HG03135 (cell line): ENCODE measurements around the gene BABAM2.
"Not testable (repeated sequence)": the region's sequence is repeated elsewhere in the genome, so short reads cannot be mapped to it uniquely, and the experiment has no call there.

ENCODE experiments used
- ATAC-seq: cut with Tn5 transposase; IDR thresholded peaks from one replicate; pipeline ENCODE4 v1.9.1; 2021; ENCODE audit warnings: mild to moderate bottlenecking, moderate library complexity; ENCODE audit not compliant: unreplicated experiment

The BABAM2 gene

DNA sequence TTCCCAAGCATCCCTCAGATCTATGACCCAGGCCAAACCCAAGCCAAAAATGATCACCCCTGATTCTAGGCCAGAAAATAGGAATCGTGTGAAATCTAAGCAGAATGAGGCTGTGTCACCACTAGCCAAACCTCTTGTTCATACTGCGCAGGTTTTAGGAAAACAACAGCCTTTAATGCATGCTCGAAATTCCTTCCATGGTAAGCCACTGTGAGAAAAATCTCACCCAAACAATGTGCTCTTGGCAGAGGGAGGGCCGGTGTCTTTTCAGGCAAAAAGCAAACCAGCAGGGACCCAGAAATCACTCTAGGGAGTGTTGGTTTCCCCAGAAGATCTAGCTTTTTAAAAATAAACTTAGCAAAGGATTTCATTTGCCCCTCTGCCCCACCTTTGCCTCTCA is 430.9 kb downstream of the BABAM2 start:
- no peak for ATAC-seq

DNA sequence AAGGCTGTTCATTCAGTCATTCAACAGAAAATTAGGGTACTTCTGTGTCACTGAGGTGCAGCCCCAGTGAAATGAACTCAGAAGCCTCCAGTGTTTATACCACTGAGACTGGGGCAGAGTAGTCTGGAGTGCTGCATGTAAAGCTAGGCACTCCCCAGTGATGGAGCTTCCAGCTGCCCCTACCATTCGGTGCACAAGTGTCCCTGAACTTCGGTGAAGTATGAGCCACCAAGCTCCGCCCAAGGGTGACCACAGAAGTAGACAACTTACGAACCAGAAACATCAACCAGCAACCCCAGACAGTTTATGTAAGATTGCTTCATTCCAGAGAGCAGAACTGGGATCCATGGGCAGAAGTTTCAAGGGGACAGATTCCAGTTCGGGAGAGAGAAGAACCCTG is 431.5 kb downstream of the BABAM2 start:
- ATAC-seq, result no peak

GRCh38 chr2:28322456-28322855 is 431.9 kb downstream of the BABAM2 start:
- no peak for ATAC-seq

DNA sequence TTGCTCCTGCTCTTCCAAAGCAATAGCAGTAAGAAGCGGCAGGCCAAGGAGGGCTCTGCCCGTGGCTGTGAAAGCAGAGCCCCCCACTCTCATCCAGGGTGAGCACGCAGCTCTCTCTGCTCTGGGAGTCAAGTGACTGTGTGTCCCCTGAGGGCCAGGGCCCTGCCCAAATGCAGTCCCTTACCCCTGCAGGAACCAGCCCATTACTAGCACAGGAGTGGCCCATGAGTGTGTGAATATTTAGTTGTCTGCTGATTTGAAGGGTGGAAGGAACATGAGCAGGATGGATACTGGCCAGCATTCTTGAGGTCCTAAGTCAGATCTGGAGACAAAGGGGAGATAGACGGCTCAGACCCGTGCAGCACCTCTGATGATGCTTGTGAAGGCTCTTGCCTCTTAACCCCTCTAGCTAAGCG is 432.5 kb downstream of the BABAM2 start:
- no peak for ATAC-seq

DNA sequence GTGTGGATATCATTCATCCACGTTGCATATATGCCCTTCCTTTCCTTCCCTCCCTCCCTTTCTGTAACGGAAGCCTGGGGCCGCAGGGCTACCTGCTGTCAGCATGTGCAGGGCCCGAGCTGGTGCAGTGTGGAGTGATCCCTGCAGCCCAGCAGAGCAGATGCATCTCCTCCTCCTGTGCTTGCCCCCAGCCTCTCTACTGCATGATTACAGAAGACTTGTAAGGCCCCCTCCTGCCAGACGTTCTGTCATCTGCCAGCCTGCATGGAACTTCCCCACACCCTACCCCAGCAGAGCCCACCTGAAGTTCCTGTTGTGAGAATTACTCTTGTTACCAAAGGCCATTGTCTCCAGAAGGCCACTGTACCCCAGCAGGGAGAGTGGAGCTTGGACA is 434.6 kb downstream of the BABAM2 start:
- ATAC-seq, result no peak

DNA sequence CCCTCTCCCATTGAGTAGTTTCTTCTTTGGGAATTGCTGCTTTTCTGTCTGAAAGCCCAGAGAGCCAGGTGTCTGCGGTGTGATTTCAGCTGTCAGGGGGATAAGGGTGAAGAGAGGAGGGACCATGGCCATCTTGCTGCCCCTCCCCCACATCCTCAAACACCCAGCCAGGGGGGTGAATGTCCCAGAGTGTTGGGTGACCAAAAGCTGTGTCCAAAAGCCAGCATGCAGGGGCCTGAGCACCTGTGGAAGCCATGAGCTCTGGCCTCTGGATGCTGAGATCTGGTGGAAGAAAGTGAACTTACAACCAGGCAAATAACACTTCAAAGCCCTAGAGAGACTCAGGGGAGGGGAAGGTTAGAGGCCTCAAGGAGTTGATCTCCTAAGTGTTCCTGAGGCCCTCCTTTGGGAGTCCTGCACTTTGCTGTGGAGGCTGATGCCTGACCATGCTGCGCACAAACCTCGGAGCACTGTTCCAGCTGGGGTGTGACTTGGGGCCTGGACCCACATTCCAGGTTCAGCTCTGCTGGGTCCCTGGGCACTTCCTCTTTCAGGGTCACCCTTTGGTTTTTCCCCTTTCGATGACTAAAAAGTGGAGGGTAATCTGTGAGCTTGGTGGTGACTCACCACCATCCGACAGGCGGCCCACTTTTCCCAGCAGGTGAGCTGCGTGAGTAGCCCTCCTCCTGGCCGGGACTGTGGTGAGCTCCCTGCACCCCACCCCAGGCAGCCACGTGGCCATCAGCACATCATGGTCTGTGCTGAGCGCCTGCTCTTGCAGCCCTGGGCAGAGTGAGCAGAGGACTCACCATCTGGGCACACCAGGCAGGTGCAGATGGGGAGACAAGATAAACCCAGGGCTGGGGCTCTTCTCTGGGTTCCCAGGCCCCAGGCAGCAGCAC is 435.3 kb downstream of the BABAM2 start:
- ATAC-seq, result no peak

- ATAC-seq, result no peak
These were observed 435.9 kb downstream of the BABAM2 start for GRCh38 chr2:28326469-28326805.

DNA sequence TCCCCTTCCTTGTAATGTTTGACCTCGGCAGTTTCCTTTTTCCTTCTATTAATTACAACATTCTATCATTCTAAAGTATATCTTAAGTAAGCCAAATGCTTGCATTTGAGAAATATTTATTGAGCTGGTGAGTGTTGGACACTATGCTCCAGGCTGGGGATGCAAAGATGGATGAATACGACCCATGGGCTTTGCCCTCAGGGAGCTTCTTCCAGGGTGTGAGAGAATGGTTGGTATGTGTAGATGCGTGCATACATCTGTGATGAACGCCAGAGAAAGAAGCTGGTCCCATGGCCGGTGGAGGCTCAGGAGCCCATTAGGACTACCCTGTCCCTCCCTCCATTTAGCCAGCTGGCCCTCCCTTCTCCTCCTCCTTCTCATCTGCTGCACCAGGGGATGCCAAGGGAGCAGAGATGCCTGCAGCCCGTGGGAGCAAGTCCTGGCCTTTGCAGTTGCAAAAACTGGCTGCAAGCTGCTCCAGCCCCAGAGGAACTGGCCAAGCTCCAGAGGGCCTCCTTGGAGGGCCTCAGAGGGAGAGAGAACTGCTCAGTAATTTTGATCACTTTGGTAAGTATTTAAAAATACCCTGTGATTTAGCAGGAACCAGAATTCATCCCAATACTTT is 436.5 kb downstream of the BABAM2 start:
- ATAC-seq, result no peak

DNA sequence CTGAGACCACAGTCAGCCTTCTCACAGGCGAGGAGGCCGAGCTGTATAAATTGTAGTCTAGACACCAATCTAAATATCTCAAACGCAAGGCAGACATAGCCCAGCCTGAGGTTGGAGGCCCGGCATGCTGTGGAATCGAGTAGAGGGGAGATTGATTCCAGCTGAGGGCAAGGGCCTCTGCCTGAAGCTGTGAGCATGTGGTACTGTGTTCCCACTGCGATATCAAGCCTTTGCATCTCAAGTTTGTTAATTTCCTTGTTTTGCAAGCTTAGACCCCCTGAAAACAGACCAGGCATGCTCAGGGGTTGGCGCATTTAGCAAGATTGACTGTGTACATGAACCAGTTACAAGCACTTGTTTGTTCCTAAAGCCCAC is 437.0 kb downstream of the BABAM2 start:
- no peak for ATAC-seq

GRCh38 chr2:28327956-28328922 is 437.7 kb downstream of the BABAM2 start:
- ATAC-seq, result no peak

- no peak for ATAC-seq
These were observed 438.7 kb downstream of the BABAM2 start for GRCh38 chr2:28329184-28329583.

DNA sequence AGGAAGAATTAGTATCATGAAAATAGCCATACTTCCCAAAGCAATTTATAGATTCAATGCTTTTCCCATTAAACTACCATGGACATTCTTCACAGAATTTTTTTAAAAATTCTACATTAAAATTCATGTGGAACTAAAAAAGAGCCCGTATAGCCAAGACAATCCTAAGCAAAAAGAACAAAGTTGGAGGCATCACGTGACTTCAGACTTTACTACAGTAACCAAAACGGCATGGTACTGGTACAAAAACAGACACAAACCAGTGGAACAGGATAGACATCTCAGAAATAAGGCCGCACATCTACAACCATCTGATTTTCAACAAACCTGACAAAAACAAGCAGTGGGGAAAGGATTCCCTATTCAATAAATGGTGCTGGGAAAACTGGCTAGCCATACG is 440.2 kb downstream of the BABAM2 start:
- ATAC-seq, result not testable (repeated sequence)

DNA sequence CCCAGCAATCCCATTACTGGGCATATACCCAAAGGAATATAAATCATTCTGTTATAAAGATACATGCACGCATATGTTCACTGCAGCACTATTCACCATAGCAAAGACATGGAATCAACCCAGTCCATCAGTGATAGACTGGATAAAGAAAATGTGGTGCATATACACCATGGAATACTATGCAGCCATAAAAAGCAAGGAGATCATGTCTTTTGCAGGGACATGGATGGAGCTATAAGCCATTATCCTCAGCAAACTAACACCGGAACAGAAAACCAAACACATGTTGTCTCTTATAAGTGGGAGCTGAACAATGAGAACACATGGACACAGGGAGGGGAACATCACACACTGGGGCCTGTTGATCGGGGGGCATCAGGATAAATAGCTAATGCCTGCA is 441.3 kb downstream of the BABAM2 start:
- ATAC-seq, result not testable (repeated sequence)

- no peak for ATAC-seq
These were observed 442.2 kb downstream of the BABAM2 start for GRCh38 chr2:28332696-28333095.

DNA sequence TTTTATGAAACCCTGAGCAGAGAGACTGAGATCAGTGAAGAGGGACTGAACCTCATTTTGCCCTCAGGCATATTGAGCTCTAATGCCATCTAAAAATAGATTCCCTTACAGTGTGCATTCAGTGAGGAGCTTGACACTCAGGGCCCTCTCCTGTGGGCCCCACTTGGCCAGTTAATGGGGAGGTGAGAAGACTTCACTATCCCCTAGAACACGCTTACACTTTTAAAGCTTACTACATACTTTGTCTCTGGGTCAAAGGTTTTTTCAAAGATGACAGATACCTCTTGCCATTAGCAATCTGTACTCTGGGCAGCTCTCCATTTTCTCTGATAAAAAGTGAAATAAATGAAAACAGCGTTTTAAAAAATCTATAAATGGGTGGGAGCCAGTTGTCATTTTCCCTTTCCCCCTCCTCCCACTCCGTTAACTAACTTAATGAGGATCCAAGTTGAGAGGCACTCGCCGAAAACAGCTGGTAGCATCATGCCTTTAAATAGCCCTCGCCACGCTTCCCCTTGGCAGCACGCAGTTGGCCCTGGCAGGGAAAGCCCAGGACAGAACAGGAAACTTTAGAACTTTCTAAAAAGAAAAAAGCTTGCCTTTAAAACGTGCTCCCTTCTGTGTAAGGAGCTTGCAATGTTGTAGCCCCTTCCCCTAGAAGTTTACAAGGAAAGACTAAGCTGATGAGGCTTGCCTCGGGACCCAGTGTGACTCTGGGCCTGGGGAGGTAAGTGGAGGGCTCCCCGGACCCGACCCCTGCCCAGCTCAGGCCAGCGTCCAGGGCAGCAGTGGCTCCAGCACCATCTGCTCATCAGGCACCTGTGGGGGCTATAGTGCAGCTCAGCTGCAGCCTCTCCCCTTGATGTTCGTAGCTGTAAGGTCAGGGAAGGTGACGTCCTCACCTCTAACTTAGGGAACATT is 443.3 kb downstream of the BABAM2 start:
- no peak for ATAC-seq

- no peak for ATAC-seq
These were observed 444.0 kb downstream of the BABAM2 start for GRCh38 chr2:28334527-28334894.

DNA sequence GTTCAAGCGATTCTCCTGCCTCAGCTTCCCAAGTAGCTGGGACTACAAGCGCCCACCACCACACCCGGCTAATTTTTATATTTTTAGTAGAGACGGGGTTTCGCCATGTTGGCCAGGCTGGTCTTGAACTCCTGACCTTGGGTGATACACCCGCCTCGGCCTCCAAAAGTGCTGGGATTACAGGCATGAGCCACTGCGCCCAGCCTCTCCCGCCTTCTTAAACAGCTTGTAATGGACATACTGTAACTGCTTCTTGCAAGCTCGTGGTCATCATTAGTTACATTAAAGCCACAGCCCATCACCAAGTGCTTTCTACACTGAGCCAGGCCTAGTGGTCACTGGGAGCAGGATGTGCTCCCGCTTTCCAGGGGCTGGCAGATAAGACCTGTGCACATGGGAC is 444.7 kb downstream of the BABAM2 start:
- ATAC-seq, result not testable (repeated sequence)

GRCh38 chr2:28335666-28336065 is 445.1 kb downstream of the BABAM2 start:
- ATAC-seq, result no peak

DNA sequence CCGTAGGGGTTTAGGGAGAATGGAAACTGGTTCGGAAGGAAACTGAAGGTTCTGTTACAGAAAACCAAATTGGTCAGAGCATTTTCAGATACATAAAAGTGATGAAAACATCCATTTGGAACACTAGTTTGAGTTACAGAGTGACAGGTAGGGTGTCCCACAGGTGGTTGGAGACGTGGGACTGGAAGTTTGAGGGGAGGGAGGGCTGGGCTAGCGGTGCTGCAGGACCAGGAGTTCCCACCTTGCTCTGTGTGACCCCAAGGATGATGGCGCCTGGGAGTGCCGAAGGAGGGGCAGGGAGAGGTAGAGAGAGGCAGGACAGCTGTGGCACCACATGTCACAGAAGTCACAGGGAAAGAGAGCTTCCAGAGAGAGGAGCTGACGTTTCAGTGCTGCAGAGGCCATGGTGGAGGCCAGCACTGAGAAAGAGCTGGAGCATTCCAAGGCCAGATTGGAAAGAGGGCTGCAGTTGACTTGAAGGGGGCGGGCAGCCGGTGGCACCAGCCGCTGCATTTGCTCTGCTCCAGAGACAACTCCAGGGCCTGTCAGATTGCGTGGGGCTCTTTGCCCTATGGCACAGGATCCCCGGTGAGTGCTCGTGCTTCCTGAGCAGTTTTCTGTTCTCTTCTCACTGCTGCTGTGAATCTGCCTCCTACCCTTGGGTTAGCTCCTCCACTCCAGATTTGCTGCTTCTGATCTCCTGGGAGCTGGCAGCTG is 445.9 kb downstream of the BABAM2 start:
- ATAC-seq, result no peak
